Superior temporal gyrus (tissue), 1 donor: ENCODE measurements around the gene STXBP4.
"Not testable (repeated sequence)": the region's sequence is repeated elsewhere in the genome, so short reads cannot be mapped to it uniquely, and the experiment has no call there.

Experiments used
- DNase-seq: peaks from one replicate; pipeline ENCODE4 v3.0.0-alpha.2; 2016; ENCODE audit errors: extremely low spot score

Gene STXBP4

GRCh38 chr17:55054429-55054828, 85.9 kb downstream of the STXBP4 start:
- no peak for DNase-seq

- DNase-seq = no peak
Measured at GRCh38 chr17:55056526-55056925, 88.0 kb downstream of the STXBP4 start.

- DNase-seq = no peak
Measured at GRCh38 chr17:55057184-55057583, 88.6 kb downstream of the STXBP4 start.

DNA sequence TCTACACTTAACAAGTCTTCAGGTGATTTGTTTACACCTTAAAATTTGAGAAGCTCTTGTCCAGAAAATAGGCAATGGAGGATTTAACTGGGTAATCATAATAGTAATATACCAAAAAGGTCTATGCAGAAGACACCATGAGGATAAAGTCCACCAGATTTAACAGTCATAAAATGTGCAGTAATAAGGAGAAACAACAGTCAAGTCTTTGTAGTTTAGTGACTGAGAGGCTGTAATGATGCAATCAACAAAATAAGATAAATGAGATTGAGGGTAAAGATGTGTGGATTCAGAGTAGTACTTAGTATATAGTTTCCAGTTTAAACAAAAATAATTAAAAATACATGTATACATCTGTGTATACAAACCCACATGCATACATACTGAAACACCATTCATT, 91.2 kb downstream of the STXBP4 start:
- DNase-seq = no peak

- no peak for DNase-seq
Measured at GRCh38 chr17:55062921-55063320, 94.4 kb downstream of the STXBP4 start.

DNA sequence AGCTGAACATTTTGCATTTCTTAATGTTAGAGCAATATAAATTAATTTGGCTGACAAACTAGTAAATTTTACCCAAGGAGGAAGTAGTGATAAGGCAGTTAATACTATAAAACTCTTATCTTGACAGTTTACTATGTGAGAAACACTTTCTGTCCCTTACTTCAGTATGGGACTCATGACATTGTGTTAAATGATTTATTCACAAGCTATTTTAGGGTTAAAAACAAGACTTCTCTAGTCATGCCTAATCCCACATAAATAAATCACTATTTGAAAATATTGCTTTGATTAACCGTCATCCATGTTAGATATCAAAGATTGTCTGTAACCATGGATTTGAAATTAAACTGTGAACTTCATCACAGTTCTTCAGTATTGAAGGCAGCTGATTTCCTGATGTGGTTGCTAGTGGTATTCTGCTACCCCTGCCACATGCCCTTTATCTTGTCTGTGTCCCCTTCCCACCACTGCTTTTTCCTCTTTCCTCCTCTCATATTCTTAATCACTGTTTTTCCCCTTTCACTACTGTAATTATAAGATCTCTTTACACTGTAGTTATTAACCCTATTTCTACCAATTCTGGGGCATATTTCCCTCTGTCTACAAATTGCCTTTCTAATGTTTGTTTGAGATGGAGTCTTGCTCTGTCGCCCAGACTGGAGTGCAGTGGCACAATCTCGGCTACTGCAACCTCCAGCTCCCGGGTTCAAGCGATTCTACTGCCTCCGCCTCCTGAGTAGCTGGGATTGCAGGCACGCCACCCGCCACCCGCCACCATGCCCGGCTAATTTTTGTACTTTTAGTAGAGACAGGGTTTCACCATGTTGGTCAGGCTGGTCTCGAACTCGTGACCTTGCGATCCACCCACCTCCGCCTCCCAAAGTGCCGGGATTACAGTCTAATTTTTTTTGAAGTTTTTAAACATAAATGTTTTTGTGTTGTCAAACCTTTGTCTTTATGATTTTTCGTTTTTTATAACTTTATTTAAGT, 95.6 kb downstream of the STXBP4 start:
- DNase-seq = no peak

- DNase-seq = no peak
Measured at GRCh38 chr17:55067697-55068439, 99.3 kb downstream of the STXBP4 start.

- no peak for DNase-seq
Measured at GRCh38 chr17:55068862-55069811, 100.6 kb downstream of the STXBP4 start.

GRCh38 chr17:55069983-55070529, 101.5 kb downstream of the STXBP4 start:
- DNase-seq = no peak

DNA sequence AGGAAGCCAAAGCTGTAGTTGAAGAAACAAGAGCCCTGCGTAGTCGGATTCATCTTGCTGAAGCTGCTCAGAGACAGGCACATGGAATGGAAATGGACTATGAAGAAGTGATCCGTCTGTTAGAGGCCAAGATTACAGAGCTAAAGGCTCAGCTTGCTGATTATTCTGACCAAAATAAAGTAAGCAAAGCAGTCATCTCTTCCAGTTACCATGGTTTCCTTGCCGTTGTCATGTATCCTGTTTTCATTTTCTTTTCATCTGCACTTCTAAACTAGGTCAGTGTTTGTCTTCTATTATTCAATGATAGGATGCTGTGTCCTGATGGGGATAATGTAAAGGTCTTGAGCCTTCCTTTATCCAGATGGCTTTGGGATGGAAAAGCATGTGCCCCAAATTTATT, 104.3 kb downstream of the STXBP4 start:
- DNase-seq = no peak

DNA sequence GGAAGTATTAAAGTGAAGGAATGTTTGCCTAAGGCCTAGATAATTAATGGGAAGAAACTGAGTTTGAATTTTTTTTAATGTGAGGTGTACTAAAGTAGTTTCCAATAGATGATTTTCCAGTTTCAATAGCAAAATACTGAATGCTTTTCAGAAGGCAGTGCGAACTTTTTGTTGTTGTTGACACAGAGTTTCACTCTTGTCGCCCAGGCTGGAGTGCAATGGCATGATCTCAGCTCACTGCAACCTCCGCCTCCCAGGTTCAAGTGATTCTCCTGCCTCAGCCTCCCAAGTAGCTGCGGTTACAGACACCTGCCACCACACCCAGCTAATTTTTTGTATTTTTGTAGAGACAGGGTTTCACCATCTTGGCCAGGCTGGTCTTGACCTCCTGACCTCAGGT, 104.9 kb downstream of the STXBP4 start:
- DNase-seq = not testable (repeated sequence)

GRCh38 chr17:55081559-55081958, 113.0 kb downstream of the STXBP4 start:
- DNase-seq = no peak

GRCh38 chr17:55086635-55087058, 118.1 kb downstream of the STXBP4 start:
- DNase-seq = no peak

DNA sequence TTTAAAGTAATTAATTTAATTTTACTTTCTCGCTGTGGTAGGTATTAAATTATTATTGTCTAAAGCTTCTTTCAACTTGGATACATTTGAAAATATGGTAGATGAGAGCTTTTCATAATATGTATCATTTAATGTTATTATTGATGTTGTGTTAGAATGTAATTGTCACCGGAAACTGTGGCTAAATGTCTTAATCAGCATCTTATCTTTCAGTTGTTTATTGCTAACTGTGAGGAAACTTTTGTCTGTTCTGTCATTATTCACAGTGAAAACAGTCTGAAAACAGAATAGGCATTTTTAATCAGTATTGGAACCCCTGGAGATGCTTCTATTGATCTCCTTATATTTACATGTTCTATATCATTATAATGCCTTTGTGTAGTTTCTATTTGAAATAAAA, 120.7 kb downstream of the STXBP4 start:
- no peak for DNase-seq

- no peak for DNase-seq
Measured at GRCh38 chr17:55090079-55090492, 121.5 kb downstream of the STXBP4 start.

- DNase-seq = no peak
Measured at GRCh38 chr17:55093353-55093752, 124.8 kb downstream of the STXBP4 start.

- no peak for DNase-seq
Measured at GRCh38 chr17:55098765-55099164, 130.2 kb downstream of the STXBP4 start.

DNA sequence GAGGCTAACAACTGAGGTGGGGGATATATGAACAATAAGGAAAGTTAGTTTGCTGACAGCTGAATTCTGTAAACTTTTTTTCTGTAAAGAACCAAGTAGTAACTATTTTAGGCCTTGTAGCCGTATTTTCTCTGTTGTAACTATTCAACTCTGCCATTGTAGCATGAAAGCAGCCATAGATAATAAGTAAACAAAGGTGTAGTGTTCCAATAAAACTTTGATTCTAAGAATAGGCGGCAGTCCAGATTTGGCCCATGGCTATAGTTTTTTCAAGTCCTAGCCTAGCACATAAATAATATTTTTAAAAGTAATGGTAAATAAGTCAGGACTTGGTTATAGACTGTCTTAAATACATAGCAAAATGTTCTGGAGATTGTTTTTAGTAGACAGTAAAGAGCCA, 142.0 kb downstream of the STXBP4 start:
- no peak for DNase-seq

GRCh38 chr17:55114283-55114682, 145.7 kb downstream of the STXBP4 start:
- no peak for DNase-seq

DNA sequence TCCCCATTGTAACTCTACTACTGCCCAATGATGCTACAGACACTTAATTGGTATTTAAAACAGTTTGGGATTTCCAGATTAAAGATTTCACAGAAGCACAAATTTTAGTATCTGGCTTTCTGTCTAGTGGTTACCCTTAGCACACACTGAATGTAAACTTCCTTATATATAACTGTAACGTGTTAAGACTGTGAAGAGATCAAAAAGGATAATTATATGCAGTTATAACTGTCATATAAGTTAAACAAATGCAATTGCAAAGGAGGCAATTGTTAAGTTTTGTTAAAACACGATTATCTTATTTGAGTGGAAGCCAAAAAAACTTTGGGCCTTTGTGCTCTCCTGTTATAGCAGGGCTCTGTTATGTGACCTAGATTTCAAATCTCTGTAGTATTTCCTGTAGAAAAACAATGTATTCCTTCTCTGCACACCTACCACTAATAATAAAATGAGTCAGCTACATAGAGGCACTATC, 147.9 kb downstream of the STXBP4 start:
- DNase-seq = no peak

DNA sequence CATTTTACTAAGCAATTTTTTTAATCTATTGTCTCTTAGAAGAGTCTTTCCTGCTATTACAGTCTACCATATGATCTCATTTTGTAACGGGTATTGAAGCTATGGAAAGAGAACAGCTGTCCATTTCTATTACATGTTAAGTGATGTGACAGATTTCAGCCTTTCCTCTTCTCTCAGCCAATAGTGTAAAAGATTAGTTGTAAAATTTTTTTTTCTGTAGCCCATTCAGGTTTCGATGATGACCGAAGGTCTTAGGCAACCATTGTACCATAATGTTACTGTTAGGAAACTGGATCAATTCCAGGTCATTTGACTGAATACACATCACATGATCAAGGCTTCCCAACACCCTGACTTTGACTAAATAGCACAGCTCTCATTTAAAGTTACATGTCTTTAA, 148.6 kb downstream of the STXBP4 start:
- no peak for DNase-seq
